ENCODE results near the gene IL17RD.
"Not testable (repeated sequence)": the region's sequence is repeated elsewhere in the genome, so short reads cannot be mapped to it uniquely, and the experiment has no call there.

Gene IL17RD

DNA sequence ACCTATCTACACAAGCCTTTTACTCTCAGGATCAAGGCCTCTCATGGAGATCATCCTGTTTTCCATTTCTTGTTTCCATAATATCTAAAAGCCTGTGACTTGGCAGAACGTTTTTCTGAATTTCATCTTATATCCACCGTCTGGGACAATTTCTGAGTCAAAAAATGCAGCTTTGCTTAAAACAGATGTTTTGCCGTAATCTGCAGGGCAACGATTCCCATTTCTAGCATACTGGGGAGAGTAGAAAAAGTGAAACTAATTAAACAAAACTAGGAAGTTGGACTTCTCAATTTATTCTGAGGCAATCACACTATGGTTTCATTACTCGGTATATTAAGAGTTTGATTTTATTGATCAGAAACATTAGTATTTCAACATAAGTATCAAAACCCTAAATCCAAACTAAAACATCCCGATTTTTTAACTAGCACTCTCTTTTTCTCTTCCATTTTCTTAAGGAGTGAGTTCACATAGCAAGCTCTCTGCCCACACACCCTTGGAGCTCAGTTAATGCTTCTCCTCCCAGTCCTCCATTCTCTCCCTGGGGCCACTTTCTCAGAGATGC lies 71.1 kb downstream of the IL17RD start:
- no peak for DNase-seq (ENCODE audit: low spot score)
- FAIRE-seq, result no peak

DNA sequence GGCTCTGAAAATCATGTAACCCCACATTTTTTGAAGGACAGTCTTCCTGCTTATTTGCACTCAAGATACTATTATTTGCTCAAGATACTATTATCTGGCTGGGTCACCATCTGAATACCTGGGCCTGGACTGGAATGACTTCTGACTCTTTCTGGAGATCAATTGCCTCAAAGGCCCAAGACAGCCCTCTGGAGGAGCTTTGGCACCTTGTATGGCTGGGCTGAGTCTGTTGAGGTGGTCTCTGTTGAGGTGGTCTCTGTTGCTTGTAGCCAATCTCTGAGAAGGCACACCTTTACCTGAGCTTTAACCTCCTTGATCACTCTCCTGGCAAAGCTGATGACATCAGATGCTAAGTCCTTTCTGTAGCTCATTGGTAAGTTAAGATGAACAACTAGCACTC lies 71.7 kb downstream of the IL17RD start:
- FAIRE-seq (no peak), DNase-seq (ENCODE audit: low spot score) (no peak)

DNA sequence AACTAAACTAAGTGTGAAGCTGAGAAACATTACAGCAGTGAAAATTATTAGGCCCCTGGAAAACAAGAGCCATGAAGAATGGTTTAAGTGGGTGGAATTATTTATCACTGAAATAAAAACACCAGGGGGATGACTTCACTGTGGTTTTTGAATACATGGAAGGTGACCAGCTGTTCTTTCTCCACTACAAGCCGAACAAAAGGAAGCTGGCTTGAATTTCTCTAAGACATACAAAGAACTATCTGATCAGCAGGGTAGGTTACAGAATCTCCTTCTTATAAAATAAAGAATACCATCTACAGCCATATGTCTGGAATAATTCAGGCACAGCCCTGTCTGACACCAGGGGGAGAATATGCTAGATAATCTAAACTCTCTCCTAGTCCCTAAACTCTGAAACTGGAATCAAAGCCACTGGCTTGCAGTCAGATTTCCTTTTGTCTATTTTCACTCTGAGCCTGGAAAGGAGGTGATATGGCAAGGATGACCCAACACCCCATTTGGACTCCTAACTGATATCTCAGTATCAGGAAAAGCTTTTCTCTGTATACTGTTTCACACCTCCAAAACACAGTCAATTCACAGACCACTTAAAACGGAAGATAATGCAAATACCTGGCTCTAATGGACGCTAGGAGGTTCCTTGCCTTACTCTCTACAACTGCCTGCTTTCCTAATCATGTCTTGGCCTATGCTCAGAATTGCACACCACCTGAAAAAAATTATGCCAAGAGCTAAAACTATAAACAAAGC lies 73.5 kb downstream of the IL17RD start:
- FAIRE-seq (no peak), DNase-seq (ENCODE audit: low spot score) (no peak)

DNA sequence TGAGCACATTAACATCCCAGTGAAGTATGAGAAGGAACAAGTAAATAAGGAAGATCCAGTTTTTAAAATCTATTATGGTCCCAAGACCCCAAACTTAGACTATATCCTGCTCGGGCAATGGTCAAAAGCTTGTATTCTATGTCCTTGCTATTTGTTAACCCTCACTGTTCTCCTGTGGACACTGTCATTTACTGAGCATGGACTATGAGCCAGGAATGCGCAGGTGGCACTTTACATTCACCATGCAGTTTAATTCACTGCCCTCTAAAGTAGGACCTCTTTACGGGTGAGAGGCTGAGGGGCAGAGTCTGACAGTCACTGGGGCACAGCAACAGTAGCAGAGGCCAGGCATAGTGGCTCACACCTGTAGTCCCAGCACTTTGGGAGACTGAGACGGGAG lies 76.1 kb downstream of the IL17RD start:
- DNase-seq (ENCODE audit: low spot score) (no peak), FAIRE-seq (no peak)

DNA sequence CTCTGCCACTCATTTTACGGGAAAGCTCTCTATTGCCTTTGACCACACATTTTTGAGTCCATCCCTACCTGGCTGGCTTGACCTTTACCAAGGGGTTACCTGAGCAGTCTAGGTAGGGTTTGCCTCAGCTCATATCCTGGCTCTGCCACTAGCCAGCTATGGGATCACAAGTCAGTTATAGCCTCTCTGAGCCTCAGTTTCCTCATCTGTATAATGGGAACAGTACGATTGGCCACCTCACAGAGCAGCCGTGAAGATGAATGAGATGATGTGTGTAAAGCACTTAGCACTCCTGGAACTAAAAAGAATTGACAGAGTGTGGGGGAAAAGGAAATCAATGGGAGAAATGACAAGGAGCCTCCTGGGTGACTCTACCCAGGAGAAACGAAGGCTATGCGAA lies 76.7 kb downstream of the IL17RD start:
- no peak for DNase-seq (ENCODE audit: low spot score)
- no peak for FAIRE-seq

DNA sequence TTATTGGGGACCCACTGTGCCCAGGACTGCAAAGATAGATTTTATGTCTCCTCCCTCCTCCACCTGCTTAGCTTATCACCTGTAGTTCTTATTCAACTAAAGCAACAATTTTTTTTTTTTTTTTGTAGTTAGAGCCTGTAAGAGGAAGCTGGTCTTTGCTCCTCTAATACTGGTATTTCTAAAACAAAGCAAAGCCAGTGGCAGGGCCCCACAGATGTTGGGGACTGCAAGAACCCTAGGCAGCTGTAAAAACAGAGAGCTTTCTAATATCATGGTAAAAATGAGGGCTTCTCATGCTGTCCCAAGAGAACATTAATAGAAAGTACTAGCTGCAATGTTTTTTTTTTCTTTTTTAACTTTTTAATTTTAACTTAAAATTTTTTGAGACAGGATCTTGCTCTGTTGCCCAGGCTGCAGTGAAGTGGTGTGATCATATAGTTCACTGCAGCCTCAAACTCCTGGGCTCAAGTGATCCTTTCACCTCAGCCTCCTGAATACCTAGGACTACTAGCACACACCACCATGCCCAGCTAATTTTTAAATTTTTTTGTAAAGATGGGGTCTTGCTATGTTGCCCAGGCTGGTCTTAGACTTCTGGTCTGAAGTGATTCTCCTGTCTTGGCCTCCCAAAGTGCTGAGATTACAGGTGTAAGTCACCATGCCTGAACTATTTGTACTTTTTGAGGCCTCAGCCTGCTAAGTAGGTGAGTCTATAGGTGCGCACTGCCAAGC lies 77.6 kb downstream of the IL17RD start:
- FAIRE-seq, result no peak

DNA sequence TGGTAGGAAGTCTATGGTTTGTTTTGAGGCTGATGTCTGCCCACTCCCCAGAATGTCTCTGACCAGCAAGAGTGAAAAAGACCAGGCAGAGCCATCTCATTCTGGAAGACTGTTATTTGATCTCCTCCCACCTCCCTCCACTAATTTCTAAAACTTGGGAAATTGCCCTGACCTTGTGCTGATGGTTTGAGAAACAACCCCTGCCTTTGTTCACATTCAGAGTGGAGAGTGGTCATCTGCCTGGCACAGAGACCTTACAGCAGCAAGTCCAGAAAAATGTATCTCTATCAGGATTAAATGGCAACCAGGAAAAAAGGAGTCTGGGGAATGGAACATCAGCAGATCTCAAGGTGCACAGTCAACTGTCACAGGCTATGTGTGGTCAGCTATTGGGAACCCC lies 79.0 kb downstream of the IL17RD start:
- DNase-seq (ENCODE audit: low spot score), result no peak
- FAIRE-seq, result no peak

More for the DNA sequence above, 77.6 kb downstream of the IL17RD start:
- DNase-seq (ENCODE audit: low spot score), result no peak

DNA sequence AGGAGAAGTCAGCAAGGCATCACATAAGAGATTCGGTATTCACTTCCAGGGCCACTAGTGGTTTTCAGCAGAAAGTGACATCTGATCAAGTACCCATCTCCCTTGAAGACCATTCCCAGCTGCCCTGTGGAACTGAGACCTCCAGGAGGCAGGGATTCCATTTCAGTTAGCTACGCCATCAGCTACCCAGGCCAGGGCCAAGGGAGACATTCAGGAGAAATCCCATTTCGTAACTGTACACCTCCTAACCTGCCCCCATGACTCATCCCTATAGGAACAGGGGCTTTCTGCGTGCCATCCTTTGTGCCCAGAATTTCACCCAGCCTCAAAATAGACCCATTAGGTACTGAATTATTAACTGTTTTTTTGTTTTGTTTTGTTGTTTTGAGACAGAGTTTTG lies 79.9 kb downstream of the IL17RD start:
- DNase-seq (ENCODE audit: low spot score) (no peak), FAIRE-seq (no peak)

DNA sequence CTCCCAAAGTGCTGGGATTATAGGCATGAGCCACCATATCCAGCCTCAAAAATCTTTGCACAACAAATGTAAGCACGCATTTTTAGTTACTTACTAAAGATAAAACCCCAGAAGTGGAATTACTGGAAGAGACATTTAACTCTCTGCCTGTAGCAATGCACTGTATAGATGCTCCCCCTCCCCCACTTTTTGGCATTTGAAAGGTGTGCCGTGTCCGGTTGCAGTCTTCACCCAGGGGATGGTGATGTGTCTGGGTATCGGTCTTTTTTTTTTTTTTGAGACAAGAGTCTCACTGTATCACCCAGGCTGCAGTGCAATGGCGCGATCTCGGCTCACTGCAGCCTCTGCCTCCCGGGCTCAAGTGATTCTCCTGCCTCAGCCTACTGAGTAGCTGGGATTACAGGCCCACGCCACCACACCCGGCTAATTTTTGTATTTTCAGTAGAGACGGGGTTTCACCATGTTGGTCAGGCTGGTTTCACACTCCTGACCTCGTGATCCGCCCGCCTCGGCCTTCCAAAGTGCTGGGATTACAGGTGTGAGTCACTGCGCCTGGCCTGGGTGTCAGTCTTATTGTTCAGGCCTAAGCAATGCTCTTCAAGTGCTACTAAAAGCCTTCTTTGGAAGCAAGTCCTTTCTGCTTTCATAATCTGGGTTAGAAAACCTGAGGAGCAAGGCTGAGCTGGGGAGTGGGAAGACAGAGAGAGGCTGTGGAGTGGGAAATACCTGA lies 81.7 kb downstream of the IL17RD start:
- not testable (repeated sequence) for DNase-seq (ENCODE audit: low spot score); FAIRE-seq

DNA sequence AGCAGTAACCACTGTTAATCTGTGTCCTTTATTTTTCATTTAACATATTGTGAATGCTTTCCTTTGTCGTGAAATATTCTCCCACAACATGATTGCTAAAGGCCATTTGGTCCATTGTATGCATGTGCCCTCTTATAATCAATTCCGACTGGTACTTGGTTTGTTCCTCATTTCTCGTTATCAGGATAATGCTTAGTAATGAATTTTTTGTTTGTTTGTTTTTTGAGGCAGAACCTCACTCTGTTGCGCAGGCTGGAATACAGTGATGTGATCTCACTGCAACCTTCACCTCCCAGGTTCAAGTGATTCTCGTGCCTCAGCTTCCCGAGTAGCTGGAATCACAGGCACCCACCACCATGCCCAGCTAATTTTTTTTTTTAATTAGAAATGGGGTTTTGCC lies 82.7 kb downstream of the IL17RD start:
- no peak for FAIRE-seq
- no peak for DNase-seq (ENCODE audit: low spot score)

DNA sequence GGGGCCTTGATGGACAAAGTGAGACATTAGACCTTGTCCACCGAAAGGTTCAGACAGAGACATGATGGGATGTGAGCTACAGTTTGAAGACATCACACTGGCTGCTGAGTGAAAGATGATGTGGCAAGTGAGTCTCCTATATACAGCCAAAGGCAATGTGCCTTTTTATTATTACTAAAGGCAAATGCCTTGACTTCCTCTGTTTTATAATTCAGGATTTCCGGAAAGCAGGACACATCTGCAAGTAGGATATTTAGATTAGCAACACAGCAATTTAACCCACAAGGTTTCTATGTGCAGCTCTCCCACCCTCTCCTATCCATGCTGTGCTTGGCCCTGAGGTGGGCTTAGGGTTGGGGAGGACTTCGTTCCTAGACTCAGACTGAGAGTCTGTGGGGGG lies 84.0 kb downstream of the IL17RD start:
- no peak for DNase-seq (ENCODE audit: low spot score)
- no peak for FAIRE-seq

DNA sequence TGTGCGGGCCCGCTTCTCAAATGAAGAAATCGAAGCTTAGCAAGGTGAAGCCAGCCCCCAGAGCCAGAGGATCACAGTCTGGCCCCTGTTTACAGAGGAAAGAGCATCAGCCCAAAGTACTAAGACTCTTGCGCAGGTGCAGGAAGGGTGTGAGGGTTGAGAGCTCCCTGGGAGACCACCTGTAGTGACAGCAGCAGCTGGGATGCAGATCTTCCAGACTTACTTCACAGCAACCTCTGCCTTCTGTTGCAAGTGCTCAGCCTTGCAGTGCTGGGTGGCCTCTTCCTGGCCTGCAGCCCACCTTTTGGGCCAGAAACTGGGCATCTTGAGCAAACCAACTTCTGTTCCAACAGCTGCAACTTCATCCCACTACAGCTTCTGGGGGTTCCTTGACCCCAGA lies 85.0 kb downstream of the IL17RD start:
- DNase-seq (ENCODE audit: low spot score) (no peak), FAIRE-seq (no peak)

DNA sequence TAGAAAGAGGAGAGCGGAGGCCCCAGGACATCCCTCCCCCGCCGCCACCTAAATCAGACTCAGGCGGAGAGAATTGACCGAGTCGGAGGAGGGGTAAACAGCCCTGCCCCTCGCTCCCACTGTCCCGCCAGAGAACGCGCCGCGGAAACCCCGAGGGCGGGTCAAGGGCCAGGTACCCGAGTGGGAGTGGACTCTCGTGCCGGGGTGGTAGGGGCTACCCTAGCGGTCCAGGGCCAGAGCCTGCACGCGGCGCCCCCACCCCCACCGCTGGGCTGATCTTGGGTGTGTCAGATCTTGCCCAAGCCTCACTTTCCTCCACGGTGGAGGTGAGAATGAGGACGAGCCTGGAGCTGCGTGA lies 85.7 kb downstream of the IL17RD start:
- FAIRE-seq (no peak), DNase-seq (ENCODE audit: low spot score) (no peak)

DNA sequence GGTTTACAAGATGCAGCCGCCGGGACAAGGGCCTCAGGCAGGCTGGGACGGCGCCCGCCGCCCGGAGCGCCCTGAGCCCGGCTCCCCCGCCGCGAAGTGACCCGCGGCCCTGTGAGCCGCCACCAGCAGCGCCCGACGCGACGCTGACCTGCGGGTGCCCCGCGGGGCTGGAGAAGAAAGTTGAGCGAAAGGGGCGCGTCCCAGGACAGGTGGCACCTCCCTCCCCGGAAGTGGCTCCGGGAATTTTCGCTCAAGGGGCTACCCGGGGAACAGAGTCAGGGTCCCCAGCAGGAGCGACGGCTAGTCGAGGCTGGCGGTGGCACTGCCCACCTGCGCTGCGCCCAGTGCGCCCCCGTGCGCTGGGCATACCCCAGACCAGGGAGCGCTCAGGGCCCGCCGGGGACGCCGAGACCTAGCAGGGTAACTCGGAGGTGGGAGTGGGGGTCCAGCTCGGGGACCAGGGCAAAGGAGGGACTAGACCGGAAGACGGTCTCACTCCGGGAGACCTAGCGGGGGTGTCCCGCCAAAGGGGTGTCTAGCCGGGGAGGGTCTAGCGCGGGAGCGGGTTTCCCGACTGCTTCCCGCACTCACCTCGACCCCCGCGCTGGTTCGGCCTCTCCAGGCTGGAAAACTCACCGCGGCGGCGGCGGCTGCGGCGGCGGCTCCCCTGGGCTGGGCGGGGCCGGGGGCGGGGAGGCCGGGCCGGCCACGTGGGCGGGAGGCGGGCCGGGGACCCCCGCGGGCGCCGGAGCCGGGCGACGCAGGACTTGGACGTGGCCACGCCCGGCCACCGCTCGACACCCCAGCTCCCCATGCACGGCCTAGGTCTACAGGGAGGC lies 86.3 kb downstream of the IL17RD start:
- DNase-seq (ENCODE audit: low spot score) (no peak), FAIRE-seq (no peak)

DNA sequence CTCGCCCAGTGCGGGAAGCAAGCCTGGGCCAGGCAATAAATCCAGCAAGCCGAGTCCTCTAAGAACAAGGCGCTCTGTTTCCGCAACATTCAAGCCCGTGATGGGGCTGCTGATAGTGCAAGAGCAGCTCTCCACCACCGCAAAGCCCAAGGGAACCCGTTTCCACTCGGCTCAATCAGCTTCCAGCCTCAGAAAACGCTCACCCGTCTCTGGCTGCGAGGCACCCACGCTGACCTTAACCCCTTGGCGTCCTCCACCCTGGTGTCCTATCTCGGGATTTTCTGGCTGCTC lies 86.9 kb downstream of the IL17RD start:
- DNase-seq (ENCODE audit: low spot score) (no peak), FAIRE-seq (no peak)

DNA sequence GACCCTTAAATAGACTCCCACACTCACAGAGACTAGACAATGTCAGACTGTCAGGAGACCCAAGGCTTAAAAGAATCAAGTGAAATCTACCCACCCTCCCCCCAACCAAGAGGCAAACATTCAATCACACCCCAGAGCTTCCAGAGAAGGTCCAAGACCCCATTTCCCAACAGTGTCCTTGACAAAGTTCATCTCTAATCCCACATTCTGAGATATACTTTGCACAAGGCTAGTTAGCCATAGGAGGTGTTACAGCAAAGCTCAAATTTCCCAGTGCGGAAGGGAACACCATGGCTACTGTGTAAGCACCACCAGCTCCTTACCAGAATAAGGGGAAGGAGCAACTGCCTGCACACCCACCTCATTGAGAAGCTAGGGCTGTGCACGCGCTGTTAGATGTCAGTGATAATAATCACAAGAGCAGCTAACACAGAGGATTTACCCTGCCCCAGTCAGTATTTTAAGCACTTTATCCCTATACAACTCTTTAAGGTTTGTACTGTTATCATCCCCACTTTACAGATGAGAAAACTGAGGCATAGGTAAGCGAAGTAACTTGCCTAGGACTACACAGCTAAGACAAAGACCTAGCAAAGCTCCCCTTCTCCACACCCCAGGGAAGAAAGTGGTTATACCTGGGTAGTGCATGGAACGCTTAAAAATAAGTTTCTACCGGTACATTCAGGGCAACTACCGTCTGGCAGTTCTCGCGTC lies 87.4 kb downstream of the IL17RD start:
- FAIRE-seq (no peak), DNase-seq (ENCODE audit: low spot score) (no peak)

DNA sequence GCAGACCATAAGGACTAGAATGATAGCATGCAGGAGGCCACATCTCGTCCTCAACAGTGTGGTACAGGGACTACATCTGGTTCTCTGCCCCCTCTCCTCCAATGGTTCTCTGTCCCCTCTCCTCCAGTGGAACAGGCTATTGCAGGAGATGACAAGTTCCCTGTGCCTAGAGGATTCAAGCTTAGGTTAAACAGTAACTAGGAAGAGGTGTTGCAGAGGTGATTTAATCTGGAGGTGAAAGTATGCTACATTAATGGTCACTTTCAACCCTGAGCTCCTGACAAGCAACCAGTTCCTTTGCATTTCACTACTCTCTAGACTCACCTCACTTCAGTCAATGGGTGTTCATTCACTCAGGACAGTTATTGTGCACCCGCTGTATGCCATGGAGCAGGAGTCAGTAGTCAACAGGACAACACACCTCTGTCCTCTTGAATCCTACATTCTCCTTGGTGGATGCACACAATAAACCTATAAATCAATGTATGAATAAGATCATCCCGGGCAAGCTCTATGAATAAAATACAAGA lies 88.7 kb downstream of the IL17RD start:
- no peak for DNase-seq (ENCODE audit: low spot score)
- FAIRE-seq, result no peak

DNA sequence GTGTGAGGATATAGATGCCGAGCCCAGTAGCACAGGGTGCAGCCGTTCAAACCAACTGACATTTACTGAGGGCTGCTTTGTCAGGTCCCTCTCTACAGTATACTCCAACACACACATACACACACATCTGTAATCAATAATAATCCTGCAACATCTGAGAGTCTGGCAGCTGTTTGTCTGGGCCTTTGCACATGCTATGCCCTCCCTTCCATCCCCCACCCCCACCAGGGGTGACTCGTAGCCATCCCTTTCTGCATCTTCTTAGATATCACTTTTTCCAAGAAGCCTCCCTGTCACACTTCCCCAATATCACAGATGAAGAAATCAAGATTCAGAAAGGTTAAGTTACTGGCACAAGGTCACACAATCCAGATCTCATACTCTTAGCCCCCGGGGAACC lies 91.0 kb downstream of the IL17RD start:
- FAIRE-seq, result no peak
- DNase-seq (ENCODE audit: low spot score), result no peak

DNA sequence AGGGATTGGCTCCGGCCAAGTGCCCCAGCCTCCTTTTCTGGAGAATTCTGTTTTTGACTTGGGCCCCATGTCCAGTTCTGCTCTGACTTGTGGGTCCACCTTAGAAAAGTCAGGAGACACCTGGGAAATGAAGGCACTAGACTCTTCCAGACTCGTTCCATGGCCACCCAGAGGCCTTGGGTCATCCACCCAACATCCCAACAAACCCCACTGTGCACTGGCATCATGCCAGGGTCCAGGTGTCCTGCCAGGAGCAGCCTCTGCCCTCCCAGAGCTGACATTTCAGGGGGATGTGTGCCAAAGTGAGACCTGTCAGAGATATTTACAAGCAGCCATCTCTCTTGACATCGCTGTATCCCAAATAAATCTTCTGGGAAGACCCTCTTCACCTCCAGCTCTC lies 91.5 kb downstream of the IL17RD start:
- no peak for DNase-seq (ENCODE audit: low spot score)
- FAIRE-seq, result no peak

DNA sequence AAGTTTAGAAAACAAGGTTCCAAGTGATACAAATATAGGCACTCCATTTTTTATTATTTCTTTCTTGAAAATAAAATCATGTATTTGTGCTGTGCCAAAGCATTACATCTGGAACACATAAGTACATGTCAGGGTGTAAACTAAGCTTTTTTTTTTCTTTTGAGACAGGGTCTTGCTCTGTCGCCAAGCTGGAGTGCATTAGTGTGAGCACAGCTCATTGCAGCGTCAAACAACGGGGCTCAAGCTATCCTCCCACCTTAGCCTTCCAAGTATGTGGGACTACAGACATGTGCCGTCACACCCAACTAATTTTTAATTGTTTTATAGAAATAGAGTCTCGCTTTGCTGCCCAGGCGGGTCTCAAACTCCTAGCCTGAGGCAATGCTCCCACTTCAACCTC lies 95.7 kb downstream of the IL17RD start:
- FAIRE-seq, result no peak
- DNase-seq (ENCODE audit: low spot score), result no peak

Data from RCC 7860 (cell line).